HCT116 (cell line): ENCODE results near the gene MAML2. TPM values are rescaled to one million over a fixed set of nuclear protein-coding genes. Genes with fewer than 3 reads are reported as not detected.

Experiments
- ATAC-seq: fragments of 200-7000 bp; cut with Tn5 transposase; 2 replicates; pipeline ENCODE4 v1.9.1; 2020; ENCODE audit warnings: mild to moderate bottlenecking, moderate library complexity
- BruUV-seq: library from RNA; stranded (reverse); fragments of 400-500 nt; replicated peaks from 2 replicates; lab custom pipeline; 2021; lab: Mats Ljungman, UMichigan
- CTCF ChIA-PET: fragments of 300-600 bp; sonication (Branson Sonifier 250); formaldehyde crosslinking; loops from one replicate; lab custom pipeline; 2021; ENCODE audit warnings: antibody characterized with exemption; lab: Charles Lee
- POLR2A ChIA-PET: fragments of 300-600, 350-600 bp; sonication (Branson Sonifier 250); formaldehyde crosslinking; loops from one replicate; lab custom pipeline; 2021; ENCODE audit warnings: antibody characterized with exemption; lab: Charles Lee
- RAD21 ChIA-PET, 2 experiments: fragments of 300-600 bp; sonication (Branson Sonifier 250); formaldehyde crosslinking; loops; one replicate each; lab custom pipeline; 2023; ENCODE audit warnings: low total read pairs in 2 of 2; ENCODE audit not compliant: uncharacterized antibody in 2 of 2, unreplicated experiment in 2 of 2, low non-redundant PET in 1 of 2; lab: Charles Lee
- DNase-seq: peaks from one replicate; pipeline ENCODE4 v3.0.0-alpha.2; 2010; ENCODE audit warnings: low read depth, low spot score
- H2AFZ ChIP-seq: fragments of 200-600 bp; shearing (Covaris generic), sonication (generic); 2 replicates; pipeline ENCODE4 v1.6.1; 2017; ENCODE audit warnings: low read depth, mixed run types, mixed read lengths, antibody characterized with exemption, low read length; ENCODE audit not compliant: poor library complexity, severe bottlenecking
- H3K27ac ChIP-seq: 2 replicates; pipeline ENCODE4 v1.5.1; 2012; ENCODE audit warnings: low read depth, low read length
- H3K27me3 ChIP-seq: fragments of 200-600 bp; sonication (generic); 2 replicates; pipeline ENCODE4 v1.6.1; 2016; ENCODE audit warnings: mixed run types, low read length, mixed read lengths; ENCODE audit not compliant: insufficient read depth
- H3K36me3 ChIP-seq, 2 experiments: fragments of 200-500 bp in 1 of 2; fragments of 200-600 bp in 1 of 2; sonication (Bioruptor generic) in 1 of 2; sonication (generic) in 1 of 2; 2 replicates each; pipeline versions ENCODE4 v1.5.1 to v1.6.1; 2014 to 2016; ENCODE audit warnings: low read length in 2 of 2, inconsistent platforms in 1 of 2, mixed read lengths in 1 of 2, mixed run types in 1 of 2; ENCODE audit not compliant: insufficient read depth in 2 of 2, control insufficient read depth in 1 of 2
- H3K4me1 ChIP-seq, 2 experiments: fragments of 200-600 bp in 1 of 2; sonication (generic) in 1 of 2; 2 replicates each; pipeline versions ENCODE4 v1.5.1 to v1.6.1; 2012 to 2017; ENCODE audit warnings: low read length in 2 of 2, inconsistent platforms in 1 of 2, mild to moderate bottlenecking in 1 of 2, mixed read lengths in 1 of 2, mixed run types in 1 of 2, moderate library complexity in 1 of 2; ENCODE audit not compliant: insufficient read depth in 2 of 2, control insufficient read depth in 1 of 2
- H3K4me2 ChIP-seq: fragments of 200-600 bp; sonication (generic); 2 replicates; pipeline ENCODE4 v1.6.1; 2017; ENCODE audit warnings: mixed run types, low read length, mixed read lengths
- H3K4me3 ChIP-seq, 2 experiments: fragments of 200-600 bp in 1 of 2; sonication (generic) in 1 of 2; replicated peaks in 1 of 2; 2 replicates each; pipeline ENCODE4 v1.5.1; 2011 to 2016; ENCODE audit warnings: low read length in 2 of 2, control low read depth in 1 of 2, low read depth in 1 of 2, mild to moderate bottlenecking in 1 of 2, mixed read lengths in 1 of 2, mixed run types in 1 of 2
- H3K79me2 ChIP-seq: fragments of 200-600 bp; sonication (generic); 2 replicates; pipeline ENCODE4 v1.6.1; 2017; ENCODE audit warnings: mild to moderate bottlenecking, mixed run types, low read length, moderate library complexity, mixed read lengths; ENCODE audit not compliant: insufficient read depth
- H3K9ac ChIP-seq: fragments of 200-600 bp; sonication (generic); 2 replicates; pipeline ENCODE4 v1.6.1; 2016; ENCODE audit warnings: low read length, mixed read lengths
- H3K9me2 ChIP-seq: fragments of 200-600 bp; sonication (generic), shearing (Covaris generic); 2 replicates; pipeline ENCODE4 v1.6.1; 2017; ENCODE audit warnings: mixed run types, mild to moderate bottlenecking, moderate library complexity; ENCODE audit not compliant: insufficient read depth
- H3K9me3 ChIP-seq, 2 experiments: fragments of 200-500 bp in 1 of 2; fragments of 200-600 bp in 1 of 2; sonication (Bioruptor generic) in 1 of 2; sonication (generic) in 1 of 2; 2 replicates each; pipeline ENCODE4 v1.6.1; 2014 to 2017; ENCODE audit warnings: low read length in 2 of 2, mixed read lengths in 2 of 2, inconsistent platforms in 1 of 2, low read depth in 1 of 2, mild to moderate bottlenecking in 1 of 2, mixed run types in 1 of 2, moderate library complexity in 1 of 2; ENCODE audit not compliant: control insufficient read depth in 1 of 2, insufficient read depth in 1 of 2
- H4K20me1 ChIP-seq: fragments of 200-600 bp; sonication (generic), shearing (Covaris generic); 2 replicates; pipeline ENCODE4 v1.6.1; 2017; ENCODE audit warnings: mixed run types, mild to moderate bottlenecking, moderate library complexity; ENCODE audit not compliant: insufficient read depth
- ATF3 ChIP-seq: IDR thresholded peaks from 2 replicates; pipeline ENCODE4 v1.6.1; 2012
- CBX3 ChIP-seq: IDR thresholded peaks from 2 replicates; pipeline ENCODE4 v1.6.1; 2012; ENCODE audit warnings: low read depth
- EGR1 ChIP-seq: IDR thresholded peaks from 2 replicates; pipeline ENCODE4 v1.6.1; 2012; ENCODE audit warnings: low read depth
- ELF1 ChIP-seq: IDR thresholded peaks from 2 replicates; pipeline ENCODE4 v1.6.1; 2012; ENCODE audit warnings: low read depth, borderline replicate concordance
- EZH2phosphoT487 ChIP-seq: fragments of 200-600 bp; IDR thresholded peaks from 2 replicates; pipeline ENCODE4 v1.6.1; 2018; ENCODE audit warnings: antibody characterized with exemption, borderline replicate concordance
- FOSL1 ChIP-seq: IDR thresholded peaks from 2 replicates; pipeline ENCODE4 v1.6.1; 2012; ENCODE audit warnings: low read depth
- POLR2A ChIP-seq: IDR thresholded peaks from 2 replicates; pipeline ENCODE4 v1.7.0; 2011; ENCODE audit warnings: borderline replicate concordance; ENCODE audit not compliant: insufficient read depth, insufficient read length; ENCODE audit errors: extremely low read depth
- RAD21 ChIP-seq: IDR thresholded peaks from 2 replicates; pipeline ENCODE4 v1.6.1; 2012; ENCODE audit warnings: low read depth, mild to moderate bottlenecking
- REST ChIP-seq: IDR thresholded peaks from 2 replicates; pipeline ENCODE4 v1.6.1; 2012; ENCODE audit warnings: low read depth
- SP1 ChIP-seq: IDR thresholded peaks from 2 replicates; pipeline ENCODE4 v1.6.1; 2012; ENCODE audit warnings: low read depth
- TCF7L2 ChIP-seq: IDR thresholded peaks from 2 replicates; pipeline ENCODE4 v1.7.0; 2011; ENCODE audit warnings: borderline replicate concordance, inconsistent platforms; ENCODE audit not compliant: insufficient read depth, insufficient read length; ENCODE audit errors: extremely low read depth
- YY1 ChIP-seq: IDR thresholded peaks from 2 replicates; pipeline ENCODE4 v1.6.1; 2011; ENCODE audit warnings: low read length, low read depth, moderate library complexity, mild to moderate bottlenecking; ENCODE audit not compliant: insufficient replicate concordance; ENCODE audit errors: extremely low read depth
- ZFX ChIP-seq: fragments of 450-650 bp; IDR thresholded peaks from 2 replicates; pipeline ENCODE4 v1.6.1; 2017
- intact Hi-C: fragments of 100-400 bp; cut with micrococcal nuclease; formaldehyde crosslinking; loops from 2 replicates; pipeline ENCODE4 v1.10.0; 2022
- total RNA-seq: library from RNA; stranded (reverse); gene quantifications from one replicate; pipeline ENCODE4 v1.2.1, GENCODE V29; 2021; ENCODE audit not compliant: unreplicated experiment
- TF ChIP-seq, protein P1 (sequence below): IDR thresholded peaks from 2 replicates; pipeline ENCODE4 v1.6.1; 2011; ENCODE audit warnings: mild to moderate bottlenecking, low read length, moderate library complexity; ENCODE audit not compliant: insufficient replicate concordance; ENCODE audit errors: extremely low read depth

MAML2 gene
- total RNA-seq, 1 experiment from 2014 or later: 2.6 TPM

DNA sequence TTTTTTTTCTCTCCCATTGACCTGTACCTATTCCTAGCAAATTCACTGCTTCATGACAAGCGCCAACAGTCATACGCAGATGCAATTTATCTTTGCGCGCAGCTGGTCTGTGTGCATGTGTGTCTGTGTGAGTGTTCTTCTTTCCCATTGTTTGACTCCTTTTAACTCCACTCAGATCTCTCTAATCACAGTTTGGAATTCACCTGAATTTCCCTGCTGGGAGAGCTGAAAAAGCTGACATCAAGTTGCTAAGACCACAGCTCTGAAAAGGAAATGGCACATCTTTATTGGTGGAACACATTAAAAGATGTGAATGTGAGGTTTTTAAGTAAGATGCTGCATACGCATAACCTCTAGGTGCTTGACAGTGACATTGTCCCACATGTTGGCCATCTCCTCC lies 231.7 kb downstream of the MAML2 start:
- CTCF ChIA-PET: no interaction called here
- Histone ChIP-seq H3K4me2 (no peak overlapping the region), H3K9me3 (no peaks in the 10 kb centered on the region), H3K4me1 (peaks cover 0 to 6% of the 10 kb centered on the region in 2 experiments; a peak in 1 of 4 replicates), H3K4me3 (no peak overlapping the region), H3K9ac (no peak overlapping the region), H3K79me2 (no peaks in the 10 kb centered on the region), H4K20me1 (no peaks in the 10 kb centered on the region), H3K27ac (no peak overlapping the region), H3K9me2 (no peaks in the 10 kb centered on the region), H2AFZ (no peak overlapping the region), H3K36me3 (no peaks in the 10 kb centered on the region), H3K27me3 (no peaks in the 10 kb centered on the region)
- DNase-seq (no peak), ATAC-seq (no peak)
- RAD21 ChIA-PET: no interaction called here
- POLR2A ChIA-PET: no interaction called here
- BruUV-seq: no TSS peak
- intact Hi-C loops: no loop called here
- TF ChIP-seq YY1 (no peak), CBX3 (no peak), EGR1 (no peak), POLR2A (no peak), REST (no peak), ATF3 (no peak), SP1 (no peak), ZFX (no peak), FOSL1 (no peak), RAD21 (no peak), TCF7L2 (no peak), EZH2phosphoT487 (no peak), ELF1 (no peak)
- TF ChIP-seq, protein P1, sequence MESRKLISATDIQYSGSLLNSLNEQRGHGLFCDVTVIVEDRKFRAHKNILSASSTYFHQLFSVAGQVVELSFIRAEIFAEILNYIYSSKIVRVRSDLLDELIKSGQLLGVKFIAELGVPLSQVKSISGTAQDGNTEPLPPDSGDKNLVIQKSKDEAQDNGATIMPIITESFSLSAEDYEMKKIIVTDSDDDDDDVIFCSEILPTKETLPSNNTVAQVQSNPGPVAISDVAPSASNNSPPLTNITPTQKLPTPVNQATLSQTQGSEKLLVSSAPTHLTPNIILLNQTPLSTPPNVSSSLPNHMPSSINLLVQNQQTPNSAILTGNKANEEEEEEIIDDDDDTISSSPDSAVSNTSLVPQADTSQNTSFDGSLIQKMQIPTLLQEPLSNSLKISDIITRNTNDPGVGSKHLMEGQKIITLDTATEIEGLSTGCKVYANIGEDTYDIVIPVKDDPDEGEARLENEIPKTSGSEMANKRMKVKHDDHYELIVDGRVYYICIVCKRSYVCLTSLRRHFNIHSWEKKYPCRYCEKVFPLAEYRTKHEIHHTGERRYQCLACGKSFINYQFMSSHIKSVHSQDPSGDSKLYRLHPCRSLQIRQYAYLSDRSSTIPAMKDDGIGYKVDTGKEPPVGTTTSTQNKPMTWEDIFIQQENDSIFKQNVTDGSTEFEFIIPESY: no peak
